SJSA1 (cell line): ENCODE data around the gene FOXP2. TPM values are rescaled to one million over a fixed set of nuclear protein-coding genes. Genes with fewer than 3 reads are reported as not detected.
"Not testable (repeated sequence)": the region's sequence is repeated elsewhere in the genome, so short reads cannot be mapped to it uniquely, and the experiment has no call there.

Experiments used
- DNase-seq, 2 experiments: peaks; one replicate each; pipeline ENCODE4 v3.0.0-alpha.2; 2015 to 2020; ENCODE audit warnings: low spot score in 2 of 2, low read depth in 1 of 2
- H3K27ac ChIP-seq: fragments of 250-450 bp; sonication (Bioruptor Pico); 2 replicates; pipeline ENCODE4 v1.5.1; 2020; ENCODE audit warnings: mild to moderate bottlenecking, moderate library complexity
- H3K27me3 ChIP-seq: fragments of 250-450 bp; sonication (Bioruptor Pico); replicated peaks from 2 replicates; pipeline ENCODE4 v1.5.1; 2020; ENCODE audit warnings: mild to moderate bottlenecking, moderate library complexity
- H3K36me3 ChIP-seq: fragments of 250-450 bp; sonication (Bioruptor Pico); 2 replicates; pipeline ENCODE4 v1.5.1; 2020; ENCODE audit warnings: mild to moderate bottlenecking
- H3K4me1 ChIP-seq: fragments of 250-450 bp; sonication (Bioruptor Pico); replicated peaks from 2 replicates; pipeline ENCODE4 v1.6.1; 2021; ENCODE audit warnings: mild to moderate bottlenecking
- H3K4me3 ChIP-seq: fragments of 250-450 bp; sonication (Bioruptor Pico); 2 replicates; pipeline ENCODE4 v1.5.1; 2020; ENCODE audit warnings: mild to moderate bottlenecking
- H3K9me3 ChIP-seq: fragments of 250-450 bp; sonication (Bioruptor Pico); replicated peaks from 2 replicates; pipeline ENCODE4 v1.5.1; 2020; ENCODE audit warnings: mild to moderate bottlenecking
- total RNA-seq: library from RNA; depleted of rRNA; stranded (reverse); fragments of >200 nt; shearing (Covaris generic); gene quantifications from 2 replicates; pipeline ENCODE4 v1.2.3, GENCODE V29; 2014

The FOXP2 gene
- total RNA-seq, 1 experiment from 2014 or later = not detected

DNA sequence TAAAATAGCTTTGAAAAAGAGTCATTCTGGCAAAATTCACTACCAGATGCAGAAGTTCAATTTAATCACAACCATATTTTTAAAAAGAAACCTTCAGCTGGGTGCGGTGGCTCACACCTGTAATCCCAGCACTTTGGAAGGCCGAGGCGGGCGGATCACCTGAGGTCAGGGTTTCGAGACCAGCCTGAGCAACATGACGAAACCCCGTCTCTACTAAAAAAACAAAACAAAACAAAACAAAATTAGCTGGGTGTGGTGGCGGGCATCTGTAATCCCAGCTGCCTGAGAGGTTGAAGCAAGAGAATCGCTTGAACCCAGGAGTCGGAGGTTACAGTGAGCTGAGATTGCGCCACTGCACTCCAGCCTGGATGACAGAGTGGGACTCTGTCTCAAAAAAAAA, 194.2 kb downstream of the FOXP2 start:
- H3K36me3 ChIP-seq, H3K9me3 ChIP-seq, H3K4me3 ChIP-seq, H3K27me3 ChIP-seq, DNase-seq, H3K4me1 ChIP-seq, H3K27ac ChIP-seq: not testable (repeated sequence)

DNA sequence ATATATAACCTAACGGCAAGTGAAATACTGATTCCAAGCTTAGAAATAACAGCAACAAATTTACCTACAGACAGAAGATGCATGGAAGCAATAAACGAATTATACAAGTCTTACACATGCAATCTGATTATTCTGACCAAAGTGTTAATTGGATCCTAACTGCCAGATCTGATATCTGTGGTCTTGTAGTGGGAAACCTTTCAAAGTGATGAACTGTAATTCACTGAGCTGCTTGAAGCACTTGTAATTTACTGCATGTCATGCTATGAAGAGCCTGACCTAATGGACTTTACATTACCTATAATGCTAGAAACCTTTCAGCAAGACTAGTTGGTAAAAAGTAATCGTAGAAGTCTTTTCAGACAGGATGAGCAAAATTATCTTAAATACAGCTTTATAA, 205.6 kb downstream of the FOXP2 start:
- H3K27me3 ChIP-seq = no peaks in the 10 kb centered on the region
- no peak overlapping the region for H3K4me3 ChIP-seq
- no peak overlapping the region for H3K27ac ChIP-seq
- H3K4me1 ChIP-seq = no peaks in the 10 kb centered on the region
- no peak for DNase-seq
- H3K36me3 ChIP-seq = no peaks in the 10 kb centered on the region
- no peaks in the 10 kb centered on the region for H3K9me3 ChIP-seq

DNA sequence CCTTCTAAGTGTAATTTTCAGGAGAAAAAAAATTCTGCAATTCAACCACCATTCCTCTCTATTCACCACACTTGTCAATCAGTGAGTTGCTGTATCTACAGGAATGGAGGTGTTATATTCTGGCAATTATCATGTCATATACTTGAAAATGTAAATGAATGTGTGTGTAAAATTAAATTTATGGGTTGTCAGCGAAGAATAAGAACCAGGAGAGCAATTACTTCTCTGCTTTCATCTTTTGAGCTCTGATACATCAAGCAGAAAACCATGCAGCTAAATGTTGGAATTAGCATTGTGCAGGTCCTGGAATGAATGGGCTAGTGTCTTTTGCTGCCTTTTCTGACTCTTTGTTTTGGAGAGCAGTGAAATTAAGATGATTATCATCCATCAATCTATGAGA, 207.6 kb downstream of the FOXP2 start:
- DNase-seq = no peak
- no peak overlapping the region for H3K4me3 ChIP-seq
- no peaks in the 10 kb centered on the region for H3K9me3 ChIP-seq
- H3K27ac ChIP-seq = no peak overlapping the region
- H3K4me1 ChIP-seq = no peaks in the 10 kb centered on the region
- H3K27me3 ChIP-seq = no peaks in the 10 kb centered on the region
- no peaks in the 10 kb centered on the region for H3K36me3 ChIP-seq

DNA sequence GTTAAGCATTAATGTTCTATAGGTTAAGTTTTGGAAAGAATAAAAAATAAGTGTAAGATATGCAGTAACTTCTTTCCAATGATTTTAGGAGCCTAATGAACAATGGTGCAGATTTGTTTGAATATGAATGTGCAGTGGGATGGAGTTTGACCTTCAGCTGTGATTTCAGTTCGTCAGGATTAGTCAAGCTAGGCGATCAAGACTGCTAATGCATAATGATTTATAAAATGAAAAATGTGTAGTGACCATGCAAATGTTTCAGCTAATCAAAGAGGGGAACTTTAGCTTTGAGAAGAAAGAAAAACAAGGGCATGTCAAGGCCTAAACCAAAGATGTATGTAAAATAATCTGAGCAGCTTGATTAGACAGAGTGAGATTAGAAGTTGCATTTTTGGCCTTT, 208.5 kb downstream of the FOXP2 start:
- no peaks in the 10 kb centered on the region for H3K27me3 ChIP-seq
- H3K36me3 ChIP-seq = no peaks in the 10 kb centered on the region
- H3K9me3 ChIP-seq = no peaks in the 10 kb centered on the region
- DNase-seq = no peak
- H3K4me1 ChIP-seq = no peaks in the 10 kb centered on the region
- no peak overlapping the region for H3K4me3 ChIP-seq
- no peak overlapping the region for H3K27ac ChIP-seq

DNA sequence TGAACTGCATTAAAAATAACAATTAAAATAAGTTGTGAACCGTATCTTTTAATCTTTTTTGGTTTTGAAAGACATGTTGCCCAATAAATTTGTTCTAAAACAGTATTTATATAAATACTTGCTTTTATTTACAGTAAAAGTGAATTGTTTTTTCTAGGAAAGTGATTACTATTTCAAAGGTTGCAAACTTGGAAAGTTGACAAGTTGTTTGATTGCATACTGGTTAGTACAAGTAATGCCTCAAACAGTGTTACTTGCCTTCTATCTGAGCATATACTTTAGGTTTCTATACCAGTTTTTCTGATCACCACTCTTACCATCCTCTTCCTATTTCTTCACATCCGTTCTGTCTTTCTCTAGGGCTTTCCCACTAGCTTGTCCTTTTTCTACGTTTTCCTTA, 212.6 kb downstream of the FOXP2 start:
- H3K36me3 ChIP-seq = no peaks in the 10 kb centered on the region
- no peaks in the 10 kb centered on the region for H3K27me3 ChIP-seq
- H3K4me1 ChIP-seq = no peaks in the 10 kb centered on the region
- no peaks in the 10 kb centered on the region for H3K9me3 ChIP-seq
- DNase-seq = no peak
- H3K4me3 ChIP-seq = no peak overlapping the region
- H3K27ac ChIP-seq = no peak overlapping the region

DNA sequence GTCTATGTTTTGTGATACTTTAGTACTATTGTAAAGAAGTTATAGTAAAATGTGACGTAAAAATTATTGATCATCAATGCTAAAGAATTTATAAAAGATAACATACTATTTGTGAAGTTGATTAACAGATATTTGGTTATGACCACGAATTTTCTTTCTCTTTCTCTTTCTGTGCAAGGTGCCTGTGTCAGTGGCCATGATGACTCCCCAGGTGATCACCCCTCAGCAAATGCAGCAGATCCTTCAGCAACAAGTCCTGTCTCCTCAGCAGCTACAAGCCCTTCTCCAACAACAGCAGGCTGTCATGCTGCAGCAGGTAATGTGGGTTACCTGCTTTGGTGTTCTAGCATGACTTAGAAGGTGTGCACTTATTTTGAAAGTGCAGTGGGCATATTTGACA, 213.7 kb downstream of the FOXP2 start:
- Histone ChIP-seq H3K4me1 (no peaks in the 10 kb centered on the region), H3K27me3 (no peaks in the 10 kb centered on the region; the same call in 1 of the 2 replicates), H3K36me3 (no peaks in the 10 kb centered on the region), H3K4me3 (no peak overlapping the region), H3K27ac (no peak overlapping the region), H3K9me3 (no peaks in the 10 kb centered on the region)
- no peak for DNase-seq

DNA sequence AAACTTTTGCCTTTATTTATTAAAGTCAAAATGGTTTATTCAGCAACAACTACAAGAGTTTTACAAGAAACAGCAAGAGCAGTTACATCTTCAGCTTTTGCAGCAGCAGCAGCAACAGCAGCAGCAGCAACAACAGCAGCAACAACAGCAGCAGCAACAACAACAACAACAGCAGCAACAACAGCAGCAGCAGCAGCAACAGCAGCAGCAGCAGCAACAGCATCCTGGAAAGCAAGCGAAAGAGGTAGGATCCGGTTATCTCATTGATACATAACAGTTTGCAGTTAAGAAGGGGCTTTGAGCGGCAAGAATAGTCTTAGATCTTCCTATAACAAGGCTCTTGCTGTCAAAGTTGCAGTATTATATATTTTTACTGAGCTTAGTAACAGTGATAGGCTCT, 215.1 kb downstream of the FOXP2 start:
- Histone ChIP-seq H3K36me3 (no peaks in the 10 kb centered on the region), H3K4me3 (no peak overlapping the region), H3K27ac (no peak overlapping the region), H3K4me1 (no peaks in the 10 kb centered on the region), H3K9me3 (no peaks in the 10 kb centered on the region), H3K27me3 (no peaks in the 10 kb centered on the region; the same call in 1 of the 2 replicates)
- DNase-seq = no peak

DNA sequence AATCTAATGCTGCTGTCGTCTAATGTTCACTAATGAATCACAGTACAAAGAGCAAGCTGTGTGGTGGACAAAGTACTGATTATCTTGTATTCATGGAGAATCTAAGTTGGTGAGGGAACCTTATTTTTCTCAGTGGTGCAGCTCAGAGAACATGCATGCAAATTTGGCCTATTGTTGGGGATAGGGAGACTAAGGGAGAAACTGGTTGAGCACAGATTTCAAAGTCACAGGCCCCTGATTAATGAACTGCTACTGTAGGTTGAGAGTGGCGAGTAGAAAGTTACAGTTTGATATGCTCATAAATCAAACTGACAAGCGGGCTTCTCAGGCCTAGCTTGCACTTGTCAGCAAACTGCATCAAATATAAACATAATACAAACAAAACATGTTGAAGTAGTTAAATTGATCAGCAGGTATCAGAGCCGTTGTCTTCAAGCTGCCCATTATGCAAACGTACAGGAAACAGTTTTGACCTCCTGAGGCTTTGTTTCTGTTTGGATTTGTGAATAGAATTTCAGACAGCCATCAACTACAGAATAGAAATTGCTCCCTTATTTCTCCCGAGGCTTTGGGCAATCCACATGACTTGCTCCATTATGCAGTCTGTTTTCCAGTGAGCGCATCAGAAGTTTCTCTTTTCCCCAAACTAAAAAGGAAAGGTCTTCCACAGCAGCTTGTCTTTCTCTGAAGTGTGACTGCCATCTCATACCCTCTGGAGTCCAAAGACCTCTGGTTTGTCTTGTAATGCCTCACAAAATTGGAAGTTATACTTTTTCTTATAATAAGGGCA, 215.8 kb downstream of the FOXP2 start:
- H3K27ac ChIP-seq = no peak overlapping the region
- H3K4me3 ChIP-seq = no peak overlapping the region
- no peaks in the 10 kb centered on the region for H3K4me1 ChIP-seq
- DNase-seq = no peak
- no peaks in the 10 kb centered on the region for H3K9me3 ChIP-seq
- H3K27me3 ChIP-seq = no peaks in the 10 kb centered on the region; the same call in 1 of the 2 replicates
- no peaks in the 10 kb centered on the region for H3K36me3 ChIP-seq

DNA sequence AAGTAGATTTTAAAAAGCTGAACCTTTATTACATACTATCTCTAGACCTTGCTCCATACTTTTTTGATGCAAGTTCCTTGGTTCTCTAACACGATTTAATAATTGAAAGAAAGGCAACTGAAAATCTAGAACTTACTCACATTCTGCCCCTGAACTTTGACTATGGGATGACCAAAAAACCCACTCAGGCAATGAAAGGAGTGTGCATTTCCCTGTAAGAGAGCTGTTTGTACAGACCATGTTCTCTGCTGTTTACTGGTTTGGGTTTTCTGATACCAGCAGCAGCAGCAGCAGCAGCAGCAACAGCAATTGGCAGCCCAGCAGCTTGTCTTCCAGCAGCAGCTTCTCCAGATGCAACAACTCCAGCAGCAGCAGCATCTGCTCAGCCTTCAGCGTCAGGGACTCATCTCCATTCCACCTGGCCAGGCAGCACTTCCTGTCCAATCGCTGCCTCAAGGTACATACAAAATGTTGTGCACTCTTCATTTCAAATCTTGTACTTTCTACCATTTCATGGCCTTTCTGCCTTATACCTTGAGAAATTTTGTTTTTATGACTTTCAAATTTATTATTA, 216.7 kb downstream of the FOXP2 start:
- Histone ChIP-seq H3K36me3 (no peaks in the 10 kb centered on the region), H3K27ac (no peak overlapping the region), H3K27me3 (no peaks in the 10 kb centered on the region; the same call in 1 of the 2 replicates), H3K4me3 (no peak overlapping the region), H3K9me3 (no peaks in the 10 kb centered on the region), H3K4me1 (no peaks in the 10 kb centered on the region)
- no peak for DNase-seq

DNA sequence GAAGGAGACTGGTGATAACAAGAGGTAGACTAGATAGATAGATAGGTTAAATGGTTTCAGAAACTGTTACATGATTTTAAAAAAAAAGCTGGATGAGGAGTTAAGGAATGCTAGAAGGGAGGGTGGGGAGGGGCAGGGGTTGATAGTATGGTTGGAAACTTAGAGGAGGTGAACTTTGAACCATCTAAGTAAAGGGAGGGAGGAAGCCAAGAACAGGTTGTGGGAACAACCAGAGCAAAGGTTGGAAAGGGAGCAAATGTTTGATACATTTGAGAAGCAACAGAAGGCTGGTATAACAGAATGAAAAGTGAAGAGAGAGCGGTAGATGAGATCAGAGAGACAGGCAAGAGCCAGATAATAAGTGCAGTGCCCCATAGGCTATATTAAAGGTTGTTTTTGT, 224.8 kb downstream of the FOXP2 start:
- no peaks in the 10 kb centered on the region for H3K27me3 ChIP-seq
- no peak overlapping the region for H3K27ac ChIP-seq
- DNase-seq = no peak
- no peaks in the 10 kb centered on the region for H3K36me3 ChIP-seq
- no peaks in the 10 kb centered on the region for H3K9me3 ChIP-seq
- no peak overlapping the region for H3K4me3 ChIP-seq
- no peaks in the 10 kb centered on the region for H3K4me1 ChIP-seq

DNA sequence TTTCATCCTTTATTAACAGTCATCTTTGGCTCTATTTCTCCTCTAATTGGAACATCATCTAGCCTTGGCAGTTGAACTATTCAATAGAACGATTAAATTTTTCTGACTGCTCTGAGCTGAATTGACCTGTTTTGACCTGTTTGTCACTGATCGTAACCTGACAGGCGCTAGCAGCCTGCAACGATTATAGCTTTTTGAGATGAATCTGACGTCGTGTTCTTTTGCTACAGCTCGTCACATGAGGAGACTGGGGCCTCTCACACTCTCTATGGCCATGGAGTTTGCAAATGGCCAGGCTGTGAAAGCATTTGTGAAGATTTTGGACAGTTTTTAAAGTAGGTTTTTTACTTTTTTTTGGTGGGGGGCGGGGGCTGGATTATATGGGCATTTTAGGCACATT, 229.8 kb downstream of the FOXP2 start:
- no peak overlapping the region for H3K27ac ChIP-seq
- no peaks in the 10 kb centered on the region for H3K27me3 ChIP-seq
- no peaks in the 10 kb centered on the region for H3K36me3 ChIP-seq
- H3K9me3 ChIP-seq = no peaks in the 10 kb centered on the region
- H3K4me1 ChIP-seq = no peaks in the 10 kb centered on the region
- no peak for DNase-seq
- no peak overlapping the region for H3K4me3 ChIP-seq

DNA sequence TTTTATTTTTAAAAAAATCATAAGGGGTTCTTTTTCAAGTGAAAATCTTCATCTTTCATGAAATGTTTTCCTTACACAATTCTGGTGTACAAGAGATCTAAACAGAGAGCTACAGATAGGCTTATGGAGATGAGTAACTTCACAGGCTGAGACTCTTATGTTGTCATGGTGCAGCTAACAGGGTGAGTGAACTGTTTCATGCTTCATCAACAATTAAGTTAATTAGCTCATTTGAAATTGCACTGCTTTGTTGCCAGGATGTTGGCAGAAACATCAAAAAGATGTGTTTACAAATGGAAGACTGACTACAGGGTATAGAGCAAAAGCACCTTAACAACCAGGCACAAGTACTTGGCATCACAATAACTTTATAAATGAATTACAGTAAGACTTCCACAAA, 230.8 kb downstream of the FOXP2 start:
- H3K36me3 ChIP-seq = no peaks in the 10 kb centered on the region
- H3K27ac ChIP-seq = no peak overlapping the region
- H3K4me1 ChIP-seq = no peaks in the 10 kb centered on the region
- H3K4me3 ChIP-seq = no peak overlapping the region
- no peaks in the 10 kb centered on the region for H3K9me3 ChIP-seq
- no peak for DNase-seq
- no peaks in the 10 kb centered on the region for H3K27me3 ChIP-seq

DNA sequence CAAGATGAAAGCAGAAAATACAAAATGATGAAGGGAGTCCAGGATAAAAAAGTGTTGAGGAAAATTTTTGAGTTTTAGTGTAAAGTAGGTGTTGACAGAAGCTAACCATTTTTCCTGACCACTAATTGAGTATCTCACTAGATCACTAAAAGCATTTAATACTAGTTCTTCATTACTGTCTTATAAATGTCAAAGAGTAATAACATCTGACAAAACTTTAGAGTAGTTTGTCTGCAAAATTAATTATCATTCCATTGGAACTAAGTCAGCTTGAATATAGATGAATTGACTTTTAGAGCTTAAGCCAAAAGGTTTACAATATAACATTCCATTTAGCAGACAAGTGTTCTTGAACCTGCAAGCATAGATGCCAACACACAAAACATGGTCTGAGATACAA, 232.9 kb downstream of the FOXP2 start:
- no peak for DNase-seq
- no peak overlapping the region for H3K27ac ChIP-seq
- no peak overlapping the region for H3K4me3 ChIP-seq
- no peaks in the 10 kb centered on the region for H3K27me3 ChIP-seq
- H3K4me1 ChIP-seq = no peaks in the 10 kb centered on the region
- no peaks in the 10 kb centered on the region for H3K9me3 ChIP-seq
- no peaks in the 10 kb centered on the region for H3K36me3 ChIP-seq

DNA sequence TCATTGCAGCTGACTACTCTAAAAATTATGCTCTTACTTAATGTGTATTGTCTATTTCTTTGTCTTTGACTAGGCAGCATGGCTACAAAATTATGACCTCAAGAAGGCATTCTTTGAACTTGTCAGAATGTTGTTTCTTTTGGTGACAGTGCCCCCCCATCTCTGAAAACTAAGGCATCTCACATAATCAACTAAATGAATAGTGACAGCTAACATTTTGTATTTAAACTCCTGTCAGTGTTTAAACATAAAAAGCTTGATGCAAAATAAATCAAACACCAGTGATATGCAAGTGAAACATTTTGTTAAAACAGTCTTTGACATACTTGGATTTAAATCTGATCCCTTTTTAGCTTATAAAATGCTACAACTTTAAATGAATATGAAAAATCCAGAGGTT, 233.5 kb downstream of the FOXP2 start:
- Histone ChIP-seq H3K4me3 (no peak overlapping the region), H3K27ac (no peak overlapping the region), H3K4me1 (no peaks in the 10 kb centered on the region), H3K36me3 (no peaks in the 10 kb centered on the region), H3K9me3 (no peaks in the 10 kb centered on the region), H3K27me3 (no peaks in the 10 kb centered on the region)
- DNase-seq = no peak

DNA sequence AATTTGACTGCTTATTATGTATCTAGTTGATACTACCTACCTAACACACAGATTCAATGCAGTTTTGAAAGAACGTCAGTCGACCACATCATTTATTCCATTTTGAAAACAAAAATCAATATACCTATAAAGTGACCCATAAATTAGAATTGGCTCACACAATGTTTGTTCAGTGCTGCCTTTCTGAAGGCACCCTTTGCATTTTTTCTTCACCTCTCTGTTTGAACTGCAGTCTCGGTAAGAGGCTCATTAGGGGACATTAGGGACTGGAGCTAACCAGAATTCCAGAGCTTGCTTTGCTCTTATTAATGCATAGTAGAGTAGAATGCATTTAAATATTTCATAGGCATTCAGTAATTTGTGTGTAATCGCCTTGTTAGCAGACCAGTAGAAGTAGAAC, 234.1 kb downstream of the FOXP2 start:
- no peak for DNase-seq
- Histone ChIP-seq H3K27me3 (no peaks in the 10 kb centered on the region; the same call in 1 of the 2 replicates), H3K36me3 (no peaks in the 10 kb centered on the region), H3K4me3 (no peak overlapping the region), H3K4me1 (no peaks in the 10 kb centered on the region), H3K27ac (no peak overlapping the region), H3K9me3 (no peaks in the 10 kb centered on the region)
